HepG2 (cell line): ENCODE data around the gene MFNG. TPM values are rescaled to one million over a fixed set of nuclear protein-coding genes. Genes with fewer than 3 reads are reported as not detected.

Experiments used
- ATAC-seq: fragments of 200-7000 bp; cut with Tn5 transposase; 3 replicates; pipeline ENCODE4 v1.9.1; 2020; ENCODE audit warnings: mild to moderate bottlenecking, moderate library complexity
- BruUV-seq: library from RNA; stranded (reverse); fragments of 400-500 nt; replicated peaks from 2 replicates; lab custom pipeline; 2021; lab: Mats Ljungman, UMichigan
- CTCF ChIA-PET: fragments of 300-600 bp; formaldehyde crosslinking; extraction: SDS; loops from one replicate; lab custom pipeline; 2021; ENCODE audit warnings: low total read pairs, inconsistent platforms, low intra/inter-chr PET ratio; lab: Yijun Ruan, JAX
- POLR2A ChIA-PET: fragments of 350-600 bp; sonication (Branson Sonifier 250); formaldehyde crosslinking; loops from one replicate; lab custom pipeline; 2020; ENCODE audit warnings: antibody characterized with exemption, inconsistent platforms; lab: Yijun Ruan, JAX
- DNase-seq: peaks from one replicate; pipeline ENCODE4 v3.0.0-alpha.2; 2015; ENCODE audit warnings: low spot score
- FAIRE-seq: peaks from 3 replicates; lab custom pipeline; 2011; peaks lifted over from hg19 to GRCh38; lab: Jason Lieb, UNC
- H2AFZ ChIP-seq: one replicate; pipeline ENCODE4 v1.6.1; 2011; ENCODE audit warnings: low read length, inconsistent platforms
- H3K27ac ChIP-seq: fragments of 300-600 bp; 3 replicates; pipeline ENCODE4 v1.8.0; 2011; ENCODE audit warnings: mixed run types, mild to moderate bottlenecking, mixed read lengths, low read length, inconsistent platforms; ENCODE audit not compliant: insufficient read depth; ENCODE audit errors: extremely low read length
- H3K27me3 ChIP-seq, 2 experiments: fragments of 200-600 bp in 1 of 2; 2 replicates in 1 of 2; 3 replicates in 1 of 2; pipeline versions ENCODE4 v1.6.0 to v1.8.0; 2011; ENCODE audit warnings: low read length in 2 of 2, mild to moderate bottlenecking in 2 of 2, moderate library complexity in 2 of 2, inconsistent platforms in 1 of 2; ENCODE audit not compliant: insufficient read depth in 2 of 2, control insufficient read depth in 1 of 2
- H3K36me3 ChIP-seq, 2 experiments: fragments of 200-600 bp in 1 of 2; replicated peaks in 1 of 2; 2 replicates in 1 of 2; 3 replicates in 1 of 2; pipeline versions ENCODE4 v1.5.1 to v1.8.0; 2011; ENCODE audit warnings: low read length in 2 of 2, inconsistent platforms in 1 of 2; ENCODE audit not compliant: insufficient read depth in 2 of 2, control insufficient read depth in 1 of 2
- H3K4me1 ChIP-seq: 2 replicates; pipeline ENCODE4 v1.5.1; 2012; ENCODE audit warnings: low read length, inconsistent platforms; ENCODE audit not compliant: insufficient read depth
- H3K4me2 ChIP-seq: 2 replicates; pipeline ENCODE4 v1.6.0; 2011; ENCODE audit warnings: low read depth, low read length, inconsistent platforms
- H3K4me3 ChIP-seq, 3 experiments: fragments of 200-600 bp in 1 of 3; sonication (generic), shearing (Covaris generic) in 1 of 3; replicated peaks in 1 of 3; 2 replicates each; pipeline ENCODE4 v1.5.1; 2011 to 2016; ENCODE audit warnings: low read length in 3 of 3, inconsistent platforms in 2 of 3, low read depth in 2 of 3, mild to moderate bottlenecking in 2 of 3, control low read depth in 1 of 3, mixed read lengths in 1 of 3; ENCODE audit not compliant: insufficient read depth in 1 of 3
- H3K79me2 ChIP-seq: one replicate; pipeline ENCODE4 v1.6.1; 2011; ENCODE audit warnings: low read length, inconsistent platforms; ENCODE audit not compliant: insufficient read depth
- H3K9ac ChIP-seq: 2 replicates; pipeline ENCODE4 v1.6.0; 2011; ENCODE audit warnings: mild to moderate bottlenecking, low read depth, low read length, inconsistent platforms; ENCODE audit not compliant: insufficient read depth
- H3K9me3 ChIP-seq: 2 replicates; pipeline ENCODE4 v1.5.1; 2012; ENCODE audit warnings: mild to moderate bottlenecking, low read length
- H4K20me1 ChIP-seq: 2 replicates; pipeline ENCODE4 v1.6.0; 2011; ENCODE audit warnings: inconsistent platforms, mild to moderate bottlenecking, low read length, moderate library complexity; ENCODE audit not compliant: insufficient read depth
- U2AF2 ChIP-seq: fragments of 200-400 bp; formaldehyde crosslinking; IDR thresholded peaks from 2 replicates; pipeline ENCODE4 v1.6.1; 2017; ENCODE audit warnings: low read depth, mild to moderate bottlenecking, low read length
- ZNF768 ChIP-seq: sonication (generic); formaldehyde crosslinking; IDR thresholded peaks from 2 replicates; pipeline ENCODE4 v1.4.0; 2020; ENCODE audit warnings: missing genetic modification reagents
- WGBS: methylation state at CpG from one replicate; pipeline ENCODE4 v1.1.6; 2017; ENCODE audit warnings: low lambda C conversion rate; 5-methylcytosine and 5-hydroxymethylcytosine counted together
- in situ Hi-C: cut with HindIII; loops from 2 replicates; pipeline ENCODE4 v1.10.0; 2017; ENCODE audit warnings: low pct_unique_long_range_greater_than_20kb; ENCODE audit not compliant: extremely low pct_ligation_motif_present
- intact Hi-C: fragments of 100-400 bp; cut with micrococcal nuclease; formaldehyde crosslinking; loops from one replicate; pipeline ENCODE4 v1.10.0; 2022; ENCODE audit not compliant: unreplicated experiment
- polyA plus RNA-seq, 8 experiments: library from polyadenylated mRNA; depleted of rRNA in 3 of 8; stranded (reverse) in 7 of 8; unstranded in 1 of 8; fragments of >200 nt; fragmentation: Illumina TruSeq in 4 of 8; extraction: Trizol in 4 of 8; gene quantifications; 2 replicates each; pipeline versions ENCODE4 v1.2.1 to v1.2.3, GENCODE V29; 2011 to 2016; ENCODE audit warnings: low read depth in 4 of 8, missing spikeins in 1 of 8, mixed read lengths in 1 of 8; ENCODE audit not compliant: insufficient read depth in 1 of 8
- total RNA-seq, 5 experiments: library from RNA; depleted of rRNA; stranded (reverse); fragments of >200 nt; fragmentation: Illumina TruSeq; extraction: Trizol; gene quantifications; 2 replicates each; pipeline ENCODE4 v1.2.3, GENCODE V29; 2016; ENCODE audit warnings: low read depth in 1 of 5
- TF ChIP-seq, protein P1 (sequence below): sonication (generic); formaldehyde crosslinking; IDR thresholded peaks from 2 replicates; pipeline ENCODE4 v1.5.0; 2020; ENCODE audit warnings: missing genetic modification reagents

The MFNG gene
- total and polyA plus RNA-seq, 2 of the 13 experiments (the other 11 are each of a cell fraction or from before 2014, with no cell fraction given): 1.0 to 11.7 TPM

DNA sequence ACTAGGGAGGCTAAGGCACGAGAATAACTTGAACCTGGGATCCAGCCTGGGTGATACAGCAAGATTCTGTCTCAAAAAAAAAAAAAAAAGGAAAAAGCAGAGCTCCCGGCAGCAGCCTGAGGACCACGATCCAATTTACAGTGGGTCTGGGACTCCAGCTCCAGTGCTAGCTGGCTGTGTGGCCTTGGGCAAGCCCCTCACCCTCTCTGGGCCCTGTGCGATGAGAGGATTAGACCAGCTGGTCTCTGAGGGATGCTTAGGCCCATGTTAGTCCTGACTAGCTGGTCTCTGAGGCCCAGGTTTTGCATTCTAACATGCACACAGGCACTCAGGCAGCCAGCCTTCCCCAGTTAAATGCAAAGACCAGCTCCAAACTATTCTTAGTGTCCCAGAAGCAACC is 19.4 kb upstream of the MFNG start:
- ATAC-seq (no peak), DNase-seq (no peak), FAIRE-seq (no peak)
- ChIA-PET POLR2A (no interaction called here), CTCF (no interaction called here)
- Histone ChIP-seq H3K4me1 (peaks cover 78% of the 10 kb centered on the region), H3K9me3 (no peaks in the 10 kb centered on the region), H3K27ac (no peak overlapping the region), H4K20me1 (no peaks in the 10 kb centered on the region), H3K9ac (no peak overlapping the region), H3K27me3 (no peaks in the 10 kb centered on the region), H3K4me2 (no peak overlapping the region), H3K79me2 (peaks cover 12% of the 10 kb centered on the region), H3K4me3 (no peak overlapping the region), H2AFZ (no peak overlapping the region), H3K36me3 (peaks cover 30 to 69% of the 10 kb centered on the region in 2 experiments)
- TF ChIP-seq ZNF768 (CRISPR knock-in tag) (peak; percentile 96), U2AF2 (no peak)
- WGBS: 100% methylated on average over 4 of the region's 4 CpGs
- BruUV-seq: no TSS peak
- intact Hi-C loops: no loop called here
- in situ Hi-C loops: no loop called here

DNA sequence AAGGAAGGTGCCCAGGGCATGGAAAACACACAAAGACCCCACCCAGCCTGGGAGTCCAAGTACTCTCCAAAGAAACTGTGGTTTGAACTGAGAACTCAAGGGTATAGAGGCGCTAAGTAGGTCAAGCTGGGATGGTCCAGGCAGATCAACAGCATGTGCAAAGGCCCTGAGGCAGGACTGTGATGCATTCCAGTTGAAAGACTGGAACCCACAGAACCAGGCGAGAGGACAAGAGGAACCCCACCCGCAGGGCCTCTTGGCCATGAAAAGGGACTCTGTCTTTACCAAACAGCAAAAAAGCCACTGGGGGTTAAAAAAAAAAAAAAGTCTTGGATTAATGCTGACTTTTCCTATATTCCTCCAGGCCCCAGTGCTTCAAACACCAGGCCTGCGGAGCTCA is 18.8 kb upstream of the MFNG start:
- ATAC-seq (no peak), FAIRE-seq (no peak), DNase-seq (no peak)
- Histone ChIP-seq H3K27me3 (no peaks in the 10 kb centered on the region), H3K27ac (peak overlapping the region; percentile 97), H2AFZ (no peak overlapping the region), H3K36me3 (peaks cover 30 to 69% of the 10 kb centered on the region in 2 experiments), H3K4me1 (peaks cover 78% of the 10 kb centered on the region), H3K4me3 (no peak overlapping the region), H3K9ac (no peak overlapping the region), H3K79me2 (peaks cover 10% of the 10 kb centered on the region), H3K4me2 (no peak overlapping the region), H3K9me3 (no peaks in the 10 kb centered on the region), H4K20me1 (no peaks in the 10 kb centered on the region)
- intact Hi-C loops (no loop called here), in situ Hi-C loops (no loop called here)
- POLR2A ChIA-PET: no interaction called here
- BruUV-seq: no TSS peak
- WGBS: 99% methylated on average over 4 of the region's 4 CpGs
- CTCF ChIA-PET: no interaction called here
- TF ChIP-seq, protein P1, sequence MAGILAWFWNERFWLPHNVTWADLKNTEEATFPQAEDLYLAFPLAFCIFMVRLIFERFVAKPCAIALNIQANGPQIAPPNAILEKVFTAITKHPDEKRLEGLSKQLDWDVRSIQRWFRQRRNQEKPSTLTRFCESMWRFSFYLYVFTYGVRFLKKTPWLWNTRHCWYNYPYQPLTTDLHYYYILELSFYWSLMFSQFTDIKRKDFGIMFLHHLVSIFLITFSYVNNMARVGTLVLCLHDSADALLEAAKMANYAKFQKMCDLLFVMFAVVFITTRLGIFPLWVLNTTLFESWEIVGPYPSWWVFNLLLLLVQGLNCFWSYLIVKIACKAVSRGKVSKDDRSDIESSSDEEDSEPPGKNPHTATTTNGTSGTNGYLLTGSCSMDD: no peak
